Activated CD4-positive, alpha-beta T cell treated with anti-CD3 and anti-CD28 coated beads for 24 hours (primary cell): ENCODE data around the gene ADAMTSL3.
"Not testable (repeated sequence)": the region's sequence is repeated elsewhere in the genome, so short reads cannot be mapped to it uniquely, and the experiment has no call there.

Experiments used
- DNase-seq, 2 donors: peaks; one replicate each; pipeline ENCODE4 v3.0.0-alpha.2; 2020; ENCODE audit warnings: low read depth in 2 of 2

The ADAMTSL3 gene

DNA sequence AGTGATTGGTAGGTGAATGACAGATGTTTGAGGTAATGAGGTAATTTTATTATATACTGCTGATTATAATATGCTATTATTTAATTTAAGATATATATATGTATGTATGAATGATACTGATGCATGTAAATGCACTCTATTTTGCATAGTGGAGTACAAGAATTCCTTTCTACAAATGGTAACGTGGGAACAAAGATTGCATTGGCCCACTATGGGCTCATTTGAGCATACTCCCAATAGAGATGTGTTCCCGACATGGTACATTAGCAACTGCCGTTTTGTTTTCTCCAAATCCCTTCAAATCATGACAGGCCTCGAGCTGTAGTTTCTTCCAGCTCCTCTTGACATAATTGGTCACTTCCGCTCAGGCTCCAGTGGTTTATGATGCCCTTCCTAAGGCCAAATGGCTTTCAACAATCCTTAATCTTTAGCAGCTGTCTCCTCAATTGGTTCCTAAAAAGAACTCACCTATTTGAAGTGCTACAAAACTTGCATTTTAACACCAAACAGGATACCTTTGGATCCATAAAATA, 266.1 kb downstream of the ADAMTSL3 start:
- no peak for DNase-seq

DNA sequence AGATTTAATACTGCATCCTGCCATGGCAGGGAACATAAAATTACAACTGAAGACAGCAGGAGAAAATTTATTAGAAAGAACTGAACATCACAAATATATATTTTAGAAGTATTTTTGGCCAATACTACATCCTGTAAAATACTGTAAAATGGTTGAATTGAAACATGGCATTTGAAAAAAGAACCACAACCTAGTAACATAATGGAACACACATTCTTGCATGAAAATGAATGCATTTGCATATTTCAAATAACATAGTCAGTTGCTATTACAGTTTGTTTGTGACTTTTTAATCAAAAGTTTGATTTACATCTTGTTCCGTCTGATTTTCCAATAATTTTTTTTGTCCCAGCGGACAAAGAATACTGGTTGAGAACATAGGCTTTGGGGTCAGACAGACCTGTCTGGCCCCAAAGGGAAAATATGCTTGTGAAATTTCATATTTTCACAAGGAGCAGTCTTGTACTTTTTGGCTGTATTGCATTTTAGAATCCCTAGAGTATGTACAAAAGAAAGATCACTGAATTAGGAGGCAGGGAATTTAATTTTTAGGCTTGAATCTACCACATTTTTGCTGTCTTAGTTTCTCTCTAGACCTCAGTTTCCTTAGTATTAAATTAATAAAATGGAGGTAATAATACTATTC, 268.8 kb downstream of the ADAMTSL3 start:
- DNase-seq: no peak

DNA sequence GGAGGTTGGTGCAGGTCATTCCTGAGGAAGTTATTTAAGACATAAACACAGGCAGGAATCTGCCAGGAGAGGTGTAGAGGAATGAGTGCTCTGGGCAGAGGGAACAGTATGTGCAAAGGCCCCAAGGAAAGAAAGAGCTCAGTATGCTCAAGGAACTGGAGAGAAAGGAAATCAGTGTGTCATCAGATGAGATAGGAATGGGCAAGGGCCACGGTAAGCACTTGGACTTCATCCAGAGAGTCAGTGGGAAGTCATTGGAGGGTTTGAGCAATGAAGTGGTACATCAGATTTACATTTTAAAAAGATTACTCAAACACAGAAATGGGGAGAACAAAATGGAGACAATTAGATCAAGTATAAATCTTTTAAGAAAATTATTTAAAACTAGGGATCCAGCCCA, 272.2 kb downstream of the ADAMTSL3 start:
- DNase-seq: no peak

DNA sequence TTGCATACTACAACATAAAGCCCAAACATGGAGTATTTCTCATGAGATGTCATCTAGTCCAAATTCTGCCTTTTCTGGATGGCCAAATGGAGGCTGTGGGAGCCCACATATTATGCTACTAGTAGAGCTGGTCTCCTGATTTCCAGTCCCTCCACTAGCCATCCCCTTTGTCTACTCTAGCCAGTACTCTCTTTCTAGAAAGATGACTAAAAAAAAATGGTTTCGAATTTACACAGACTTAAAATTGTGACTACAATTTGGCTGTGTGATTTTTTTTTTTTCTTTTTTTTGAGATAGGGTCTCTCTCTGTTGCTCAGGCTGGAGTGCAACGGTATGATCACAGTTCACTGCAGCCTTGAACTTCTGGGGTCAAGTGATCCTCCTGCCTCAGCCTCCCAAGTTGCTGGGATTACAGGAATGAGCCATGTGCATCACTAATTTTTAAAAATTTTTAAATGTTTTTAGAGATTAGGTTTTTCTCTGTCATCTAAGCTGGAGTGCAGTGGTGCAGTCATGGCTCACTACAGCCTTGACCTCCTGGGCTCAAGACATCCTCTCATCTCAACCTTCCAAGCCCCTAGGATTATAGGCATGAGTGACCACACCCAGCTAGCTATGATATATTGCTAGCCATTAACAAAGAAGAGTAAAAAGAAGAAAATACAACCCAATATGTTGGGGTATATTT, 273.9 kb downstream of the ADAMTSL3 start:
- DNase-seq: no peak

DNA sequence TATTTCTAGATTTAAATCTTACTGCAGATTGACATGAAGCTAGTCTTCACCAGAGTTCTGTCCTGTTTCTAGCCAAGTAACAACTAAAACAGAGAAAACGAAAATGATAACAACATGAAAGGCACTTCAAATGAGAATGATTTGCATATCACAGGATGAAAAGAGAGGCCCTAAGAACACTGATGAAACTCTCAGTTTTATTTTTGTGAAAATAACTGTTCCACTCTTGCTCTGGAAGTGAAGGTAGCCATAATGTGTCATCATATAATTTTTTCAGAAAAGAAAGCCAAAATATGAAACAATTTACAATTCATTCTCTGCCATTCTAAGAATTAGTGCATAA, 274.4 kb downstream of the ADAMTSL3 start:
- no peak for DNase-seq

DNA sequence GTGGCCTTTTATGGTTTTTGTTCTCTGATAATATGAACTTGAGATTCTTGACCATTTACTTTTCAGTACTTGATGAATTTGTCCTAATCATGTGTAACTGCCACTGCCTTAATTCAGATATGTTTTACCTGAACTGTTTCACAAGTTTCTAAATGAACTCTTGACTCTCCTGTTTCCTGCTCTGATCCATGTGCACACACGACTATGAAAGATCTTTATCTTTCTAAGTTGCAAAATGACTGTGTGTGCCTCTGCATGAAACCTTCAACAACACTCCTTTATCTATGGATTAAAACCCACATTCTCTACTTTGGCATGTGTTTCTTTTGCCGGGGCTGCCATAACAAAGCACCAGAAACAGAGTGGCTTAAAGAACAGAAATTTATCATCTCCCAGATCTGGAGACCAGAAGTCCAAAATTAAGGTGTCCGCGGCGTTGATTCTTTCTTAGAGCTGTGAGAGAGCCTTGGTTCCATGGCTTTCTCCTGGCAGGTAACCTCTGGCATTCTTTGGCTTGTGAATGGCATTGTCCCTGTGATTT, 275.0 kb downstream of the ADAMTSL3 start:
- DNase-seq: no peak

DNA sequence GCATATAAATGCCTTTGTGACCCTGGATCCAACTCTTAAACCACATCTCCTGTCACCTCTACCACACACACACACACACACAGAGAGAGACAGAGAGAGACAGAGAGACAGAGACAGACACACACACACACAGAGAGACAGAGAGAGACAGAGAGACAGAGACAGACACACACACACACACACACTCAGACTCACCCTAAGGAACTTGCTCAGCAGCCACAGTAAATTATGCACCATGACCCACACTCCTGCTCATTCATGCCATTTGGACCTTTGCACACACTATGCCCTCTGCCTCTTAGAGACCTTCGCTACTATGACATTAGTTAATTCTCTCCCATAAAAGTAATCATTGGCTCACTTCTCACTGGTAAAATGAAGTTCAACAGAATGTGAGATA, 275.7 kb downstream of the ADAMTSL3 start:
- no peak for DNase-seq

DNA sequence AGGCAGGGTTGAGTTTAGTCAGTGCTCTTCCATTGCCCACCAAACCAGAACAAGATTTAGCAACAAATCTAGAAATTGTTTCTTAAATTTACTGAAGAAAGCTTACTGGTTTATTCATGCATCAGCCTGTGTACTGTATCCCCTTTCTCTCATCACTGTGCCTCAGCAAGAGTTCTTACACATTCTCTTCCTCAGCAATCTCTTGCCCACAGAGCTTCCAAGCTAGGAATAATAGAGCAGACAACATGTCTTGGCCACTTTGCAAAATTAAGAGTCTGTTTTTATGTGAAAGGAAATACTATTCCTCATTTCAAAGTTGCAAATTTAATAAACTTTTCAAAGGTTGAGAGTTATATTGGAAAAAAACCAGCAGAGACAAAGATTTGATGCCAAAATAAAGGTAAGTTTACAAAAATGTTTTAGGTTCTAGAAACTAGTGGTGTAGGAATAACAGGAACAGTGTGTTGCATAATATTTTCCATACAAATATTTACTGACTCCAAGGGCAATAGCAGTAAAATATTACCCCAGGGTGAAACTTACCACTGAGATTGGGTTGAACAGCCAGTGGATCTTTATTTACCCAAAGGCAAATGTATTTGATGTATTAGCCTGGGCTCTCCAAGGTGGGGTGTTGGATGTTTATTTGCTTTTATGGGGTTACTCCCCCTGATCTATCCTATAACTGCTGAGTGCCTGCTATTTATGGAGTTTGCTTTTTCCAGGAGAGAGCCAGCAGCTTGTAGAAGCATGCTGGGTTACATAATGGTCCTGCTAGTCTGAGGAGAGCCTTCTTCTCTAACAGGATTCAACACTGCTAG, 276.7 kb downstream of the ADAMTSL3 start:
- DNase-seq: no peak

DNA sequence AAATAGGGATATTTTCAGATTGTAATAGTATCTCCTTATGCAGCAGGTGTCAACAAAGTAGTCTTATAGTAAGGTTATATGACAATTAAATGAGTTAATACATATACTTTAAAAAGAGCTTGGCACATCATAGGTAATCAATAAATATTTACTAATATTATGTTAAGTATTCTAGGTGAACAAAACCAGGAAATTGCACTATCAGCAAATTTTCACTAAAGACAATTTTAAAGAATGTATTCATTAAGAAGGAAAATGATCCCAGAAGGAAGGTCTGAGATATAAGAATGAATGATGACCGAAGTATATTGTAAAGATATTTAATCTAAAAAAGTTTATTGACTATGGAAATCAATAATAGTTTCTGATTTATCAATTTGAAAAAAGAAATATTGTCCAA, 281.9 kb downstream of the ADAMTSL3 start:
- no peak for DNase-seq

DNA sequence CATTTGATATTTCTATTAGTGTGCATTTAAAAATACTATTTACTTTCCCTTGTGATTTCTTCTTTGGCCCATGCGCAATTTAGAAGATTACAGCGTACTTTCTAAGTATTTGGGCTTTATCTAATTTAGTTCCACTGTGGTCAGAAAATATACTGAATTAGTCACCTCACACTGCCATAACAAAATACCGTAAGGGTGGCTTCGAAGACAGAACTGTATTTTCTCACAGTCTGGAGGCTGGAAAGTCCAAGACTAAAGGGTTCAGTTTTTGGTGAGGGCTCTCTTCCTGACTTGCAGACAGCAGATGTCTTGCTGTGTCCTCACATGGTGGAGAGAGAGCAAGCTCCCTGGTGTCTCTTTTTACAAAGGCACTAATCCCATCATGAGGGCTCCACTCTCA, 286.2 kb downstream of the ADAMTSL3 start:
- DNase-seq: no peak

DNA sequence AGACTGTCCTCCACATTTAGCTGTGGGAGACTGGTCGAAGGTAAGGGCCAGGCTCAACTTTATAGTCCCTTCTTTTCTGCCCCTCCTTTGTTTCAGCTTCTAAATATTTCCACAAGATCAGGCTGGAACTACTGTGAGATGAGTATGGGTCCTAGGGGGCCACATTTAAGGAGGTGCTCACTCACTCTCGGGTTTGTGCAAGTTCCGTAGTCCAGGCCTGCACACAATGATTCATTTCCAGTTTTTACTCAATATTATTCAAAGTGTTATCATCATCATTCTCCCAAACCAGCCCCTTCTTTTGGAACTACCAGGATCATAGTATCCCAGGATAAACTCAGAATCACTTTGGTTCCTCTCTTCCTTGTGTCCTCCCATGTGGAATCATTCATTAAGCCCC, 289.1 kb downstream of the ADAMTSL3 start:
- DNase-seq: no peak

DNA sequence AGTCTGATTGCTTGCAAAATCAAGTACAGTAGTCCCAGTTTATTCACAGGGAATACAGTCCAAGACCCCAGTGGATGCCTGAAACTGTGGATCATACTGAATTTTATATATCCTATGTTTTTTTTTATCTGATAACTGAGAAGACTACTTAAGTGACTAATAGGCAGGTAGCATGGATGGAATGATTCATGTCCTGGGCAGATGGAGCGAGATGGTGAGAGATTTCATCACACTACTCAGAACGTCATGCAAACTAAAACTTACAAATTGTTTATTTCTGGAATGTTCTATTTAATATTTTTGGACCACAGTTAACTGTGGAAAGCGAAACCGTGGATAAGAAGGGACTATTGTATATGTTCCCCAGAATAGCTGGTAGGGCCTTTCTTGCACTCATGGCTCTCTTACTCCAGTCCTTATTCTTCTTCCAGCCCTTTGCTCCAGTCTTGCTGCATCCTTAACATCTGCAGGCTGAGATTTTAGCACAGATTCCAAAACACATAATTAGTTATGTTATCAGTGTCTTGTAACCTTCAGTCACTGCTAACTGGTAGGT, 290.0 kb downstream of the ADAMTSL3 start:
- no peak for DNase-seq

DNA sequence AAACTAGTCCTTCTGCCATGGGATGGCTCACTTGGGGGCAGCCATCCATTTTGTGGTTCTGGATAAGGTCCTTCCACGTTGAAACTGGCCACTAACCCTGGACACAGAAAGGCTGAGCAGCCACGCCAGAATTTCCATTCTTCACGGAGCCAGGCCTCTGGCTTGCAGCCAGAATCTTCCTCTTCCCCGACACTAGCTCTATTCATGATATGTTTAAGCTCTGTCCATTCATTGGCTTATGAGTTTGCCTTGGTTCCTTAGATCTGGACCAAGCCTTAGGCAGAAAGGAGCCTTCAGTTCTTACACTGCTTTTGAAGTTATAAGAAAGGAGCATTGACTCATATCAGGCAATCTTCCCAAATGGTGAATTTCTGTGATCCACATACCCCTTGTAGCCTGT, 293.2 kb downstream of the ADAMTSL3 start:
- no peak for DNase-seq

DNA sequence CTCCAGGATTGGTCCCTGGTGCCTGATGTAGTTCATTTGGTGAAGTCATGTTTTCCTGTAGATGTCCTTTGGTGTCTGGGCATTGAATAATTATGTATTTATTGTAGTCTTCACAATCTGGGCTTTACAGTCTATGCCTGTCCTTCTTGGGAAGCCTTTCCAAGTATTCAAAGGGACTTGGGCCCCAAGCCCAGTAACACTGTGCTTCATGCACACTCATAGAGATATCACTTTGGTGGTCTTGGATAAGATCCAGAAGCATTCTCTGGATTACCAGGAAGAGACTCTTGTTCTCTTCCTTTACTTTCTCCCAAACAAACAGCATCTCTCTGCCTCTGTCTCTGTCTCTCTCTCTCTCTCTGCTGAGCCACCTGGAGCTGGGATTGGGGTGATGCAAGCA, 300.6 kb downstream of the ADAMTSL3 start:
- DNase-seq: no peak

DNA sequence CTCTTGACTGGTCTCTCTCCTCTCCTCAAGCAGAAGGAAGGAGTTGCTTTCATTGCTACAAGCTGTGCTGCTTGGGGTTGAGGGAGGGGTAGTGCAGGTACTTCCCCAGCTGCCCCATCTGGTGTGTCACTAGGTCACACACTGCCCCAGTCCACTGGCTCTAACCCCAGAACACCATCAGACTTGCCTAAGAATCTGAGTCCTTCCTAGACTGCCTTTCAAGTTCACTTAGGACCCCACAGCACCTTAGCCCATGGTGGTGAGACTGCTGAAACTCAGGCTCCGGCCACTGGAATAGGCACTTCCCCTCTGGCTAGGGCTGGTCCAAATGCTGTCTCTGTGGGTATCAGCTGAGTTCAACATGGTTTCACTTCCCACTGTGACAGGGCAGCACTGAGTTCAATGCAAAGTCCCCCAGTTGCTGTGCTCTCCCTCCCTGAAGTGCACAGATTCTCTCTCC, 301.9 kb downstream of the ADAMTSL3 start:
- DNase-seq: no peak

DNA sequence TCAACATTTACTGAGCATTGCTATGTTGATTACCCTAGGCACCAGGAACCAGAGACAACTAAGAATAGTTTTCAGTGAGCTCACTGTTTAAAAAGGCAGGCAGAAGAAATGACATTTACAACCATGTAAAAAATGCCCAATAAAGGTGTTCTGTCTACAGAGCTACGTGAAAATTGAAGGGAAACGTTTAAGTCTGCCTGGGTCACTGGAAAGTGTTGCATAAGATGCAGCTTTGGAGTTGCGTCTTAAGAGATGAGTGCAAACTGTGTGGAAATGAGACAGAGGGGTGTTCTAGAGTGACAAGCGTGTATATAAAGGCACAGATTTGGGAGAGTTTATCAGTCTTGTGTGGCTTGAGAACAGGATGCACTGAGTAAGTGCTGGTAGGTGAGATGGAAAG, 303.0 kb downstream of the ADAMTSL3 start:
- no peak for DNase-seq

DNA sequence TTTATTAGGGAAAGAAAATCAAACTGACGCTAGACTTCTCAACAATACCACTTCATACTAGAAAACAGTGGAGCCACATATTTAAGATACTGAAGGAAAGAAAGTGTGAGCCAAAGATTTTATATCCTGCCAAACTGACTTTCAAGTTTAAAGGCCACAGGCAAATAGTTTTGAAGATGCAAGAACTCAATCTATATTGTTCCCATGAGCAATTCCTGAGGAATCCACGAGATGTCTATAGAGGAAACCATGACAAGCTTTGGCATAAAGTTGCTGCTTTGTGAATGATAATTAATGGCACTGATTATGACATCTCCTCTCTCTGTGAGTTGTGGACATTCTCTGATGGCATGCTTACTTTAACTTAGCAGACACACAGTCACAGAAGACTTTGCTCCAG, 305.6 kb downstream of the ADAMTSL3 start:
- no peak for DNase-seq

DNA sequence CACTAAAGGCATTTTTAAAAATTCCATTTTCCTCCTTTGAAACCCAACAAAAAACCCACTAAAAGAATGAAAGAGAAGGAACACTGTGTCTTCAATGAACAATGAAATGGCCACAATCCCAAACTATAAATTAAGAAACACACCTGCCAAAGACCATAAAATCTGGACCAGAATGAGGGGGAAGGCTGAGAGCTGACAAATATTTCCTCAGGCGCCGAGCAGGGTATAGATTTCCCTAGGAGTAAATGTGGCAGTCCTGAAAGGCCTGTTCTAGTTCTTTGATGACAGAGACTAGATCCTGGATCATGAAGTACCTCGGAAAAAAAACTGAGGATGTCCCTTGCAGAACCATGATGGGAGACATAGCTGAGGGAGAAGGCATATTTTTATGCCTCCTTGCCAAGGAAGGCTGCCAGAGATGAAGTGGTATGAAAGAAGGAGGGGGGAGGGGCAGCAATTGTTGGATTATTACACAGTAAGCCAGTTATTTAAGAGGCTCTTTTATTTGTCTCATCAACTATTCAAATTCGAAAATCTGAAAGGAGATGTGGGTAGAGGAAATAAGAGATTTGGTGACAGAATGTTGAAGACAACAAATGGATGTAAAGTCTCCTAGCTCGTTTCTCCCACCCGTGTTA, 306.4 kb downstream of the ADAMTSL3 start:
- DNase-seq: no peak

DNA sequence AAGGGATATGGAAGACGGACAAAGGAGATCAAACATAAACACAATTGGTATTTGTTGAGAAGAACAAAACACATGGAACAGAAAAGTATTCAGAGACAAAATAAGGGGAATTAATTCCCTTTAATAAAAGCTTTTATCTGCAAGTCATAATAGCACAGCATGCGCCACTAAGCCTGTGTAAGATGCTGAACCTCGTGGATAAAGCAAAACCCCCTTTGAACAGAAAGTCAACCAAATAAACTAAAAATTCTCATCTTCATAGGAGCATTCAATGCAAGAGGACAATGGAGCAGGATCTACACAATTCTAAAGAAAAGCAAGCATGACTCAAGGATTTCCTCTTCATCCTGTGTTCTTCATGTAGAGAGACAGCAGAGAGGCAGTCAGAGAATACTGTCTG, 307.4 kb downstream of the ADAMTSL3 start:
- DNase-seq: no peak

DNA sequence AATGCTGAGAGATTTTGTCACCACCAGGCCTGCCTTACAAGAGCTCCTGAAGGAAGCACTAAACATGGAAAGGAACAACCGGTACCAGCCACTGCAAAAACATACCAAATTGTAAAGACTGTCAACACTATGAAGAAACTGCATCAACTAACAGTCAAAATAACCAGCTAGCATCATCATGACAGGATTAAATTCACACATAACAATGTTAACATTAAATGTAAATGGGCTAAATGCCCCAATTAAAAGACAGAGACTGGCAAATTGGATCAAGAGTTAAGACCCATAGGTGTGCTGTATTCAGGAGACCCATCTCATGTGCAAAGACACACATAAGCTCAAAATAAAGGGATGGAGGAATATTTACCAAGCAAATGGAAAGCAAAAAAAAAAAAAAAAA, 311.0 kb downstream of the ADAMTSL3 start:
- not testable (repeated sequence) for DNase-seq

DNA sequence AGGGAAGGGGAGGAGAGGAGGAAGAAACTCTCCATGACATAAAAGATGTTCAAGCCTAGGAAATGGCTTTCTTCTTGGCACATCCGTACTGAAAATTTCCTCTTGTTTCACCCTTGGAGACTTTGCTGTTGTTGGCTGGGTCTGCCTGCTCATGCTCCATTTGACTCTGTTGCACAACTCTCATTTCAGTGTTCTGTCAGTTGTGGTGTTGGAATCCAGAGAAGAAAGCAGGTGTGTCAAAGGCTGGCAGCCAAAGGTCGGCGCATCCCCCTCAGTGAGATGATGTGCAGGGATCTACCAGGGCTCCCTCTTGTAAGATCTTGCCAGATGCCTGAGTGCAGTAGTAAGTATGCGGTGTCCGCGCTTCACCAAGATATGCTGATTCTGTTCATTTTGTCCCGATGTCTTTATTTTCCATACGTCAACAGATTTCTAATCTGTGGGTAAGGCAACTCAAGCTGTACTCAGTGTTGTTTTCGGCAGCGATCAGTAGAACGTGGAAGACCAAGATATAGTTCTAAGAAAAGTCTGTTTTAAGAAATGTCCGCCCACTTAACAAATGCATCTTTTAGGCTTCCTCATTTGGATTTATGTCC, 316.5 kb downstream of the ADAMTSL3 start:
- DNase-seq: no peak
